ENCODE data around the gene PHF3.

DNA sequence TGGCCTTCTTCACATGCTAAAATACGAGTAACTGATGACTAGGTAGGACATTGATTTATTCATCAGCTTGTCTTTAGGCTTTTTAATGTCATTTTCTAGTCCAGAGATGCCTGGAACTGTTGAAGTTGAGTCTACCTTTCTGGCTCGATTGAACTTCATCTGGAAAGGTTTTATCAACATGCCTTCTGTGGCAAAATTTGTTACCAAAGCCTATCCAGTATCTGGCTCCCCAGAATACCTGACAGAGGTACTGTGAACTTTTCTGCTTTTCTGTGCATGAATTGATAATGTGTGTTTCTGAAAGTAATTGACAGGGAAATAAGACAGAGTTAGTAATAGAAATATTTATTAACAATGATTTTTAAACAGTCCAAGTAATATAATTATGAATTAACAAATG lies 71.0 kb downstream of the PHF3 start:
- TF ChIP-seq, protein P1, sequence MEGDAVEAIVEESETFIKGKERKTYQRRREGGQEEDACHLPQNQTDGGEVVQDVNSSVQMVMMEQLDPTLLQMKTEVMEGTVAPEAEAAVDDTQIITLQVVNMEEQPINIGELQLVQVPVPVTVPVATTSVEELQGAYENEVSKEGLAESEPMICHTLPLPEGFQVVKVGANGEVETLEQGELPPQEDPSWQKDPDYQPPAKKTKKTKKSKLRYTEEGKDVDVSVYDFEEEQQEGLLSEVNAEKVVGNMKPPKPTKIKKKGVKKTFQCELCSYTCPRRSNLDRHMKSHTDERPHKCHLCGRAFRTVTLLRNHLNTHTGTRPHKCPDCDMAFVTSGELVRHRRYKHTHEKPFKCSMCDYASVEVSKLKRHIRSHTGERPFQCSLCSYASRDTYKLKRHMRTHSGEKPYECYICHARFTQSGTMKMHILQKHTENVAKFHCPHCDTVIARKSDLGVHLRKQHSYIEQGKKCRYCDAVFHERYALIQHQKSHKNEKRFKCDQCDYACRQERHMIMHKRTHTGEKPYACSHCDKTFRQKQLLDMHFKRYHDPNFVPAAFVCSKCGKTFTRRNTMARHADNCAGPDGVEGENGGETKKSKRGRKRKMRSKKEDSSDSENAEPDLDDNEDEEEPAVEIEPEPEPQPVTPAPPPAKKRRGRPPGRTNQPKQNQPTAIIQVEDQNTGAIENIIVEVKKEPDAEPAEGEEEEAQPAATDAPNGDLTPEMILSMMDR (IDR thresholded peaks at IDR 0.05) = no peak
- no peak for TF ChIP-seq POLR2A (IDR thresholded peaks at IDR 0.05)

All from breast epithelium (tissue), 3 donors.